ENCODE measurements around the gene MPLKIP.

Gene MPLKIP

DNA sequence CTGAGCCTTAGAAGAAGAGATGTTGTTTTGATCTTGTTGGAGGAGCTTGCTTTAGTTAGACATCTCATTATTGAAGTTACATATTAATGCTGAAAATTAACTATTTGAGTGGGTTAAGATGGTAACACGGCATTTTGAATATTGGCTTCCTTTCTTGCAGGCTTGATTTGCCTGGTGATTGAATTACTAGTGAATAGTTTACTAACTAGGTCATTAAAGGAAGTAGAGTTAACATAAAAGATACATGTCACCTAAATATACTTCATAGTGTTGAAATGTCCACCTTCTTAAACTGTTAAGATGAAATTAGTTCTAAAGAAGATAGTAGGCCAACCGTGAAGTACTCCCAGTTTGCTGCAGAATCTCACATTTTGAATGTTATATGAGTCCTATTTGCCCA, 18.5 kb downstream of the MPLKIP start:
- DNase-seq (ENCODE audit: extremely low read depth, low read depth) = no peak
- TF ChIP-seq, protein P1, sequence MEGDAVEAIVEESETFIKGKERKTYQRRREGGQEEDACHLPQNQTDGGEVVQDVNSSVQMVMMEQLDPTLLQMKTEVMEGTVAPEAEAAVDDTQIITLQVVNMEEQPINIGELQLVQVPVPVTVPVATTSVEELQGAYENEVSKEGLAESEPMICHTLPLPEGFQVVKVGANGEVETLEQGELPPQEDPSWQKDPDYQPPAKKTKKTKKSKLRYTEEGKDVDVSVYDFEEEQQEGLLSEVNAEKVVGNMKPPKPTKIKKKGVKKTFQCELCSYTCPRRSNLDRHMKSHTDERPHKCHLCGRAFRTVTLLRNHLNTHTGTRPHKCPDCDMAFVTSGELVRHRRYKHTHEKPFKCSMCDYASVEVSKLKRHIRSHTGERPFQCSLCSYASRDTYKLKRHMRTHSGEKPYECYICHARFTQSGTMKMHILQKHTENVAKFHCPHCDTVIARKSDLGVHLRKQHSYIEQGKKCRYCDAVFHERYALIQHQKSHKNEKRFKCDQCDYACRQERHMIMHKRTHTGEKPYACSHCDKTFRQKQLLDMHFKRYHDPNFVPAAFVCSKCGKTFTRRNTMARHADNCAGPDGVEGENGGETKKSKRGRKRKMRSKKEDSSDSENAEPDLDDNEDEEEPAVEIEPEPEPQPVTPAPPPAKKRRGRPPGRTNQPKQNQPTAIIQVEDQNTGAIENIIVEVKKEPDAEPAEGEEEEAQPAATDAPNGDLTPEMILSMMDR (IDR thresholded peaks at IDR 0.05; ENCODE audit: low read depth, low read length) = no peak

GRCh38 chr7:40105879-40106473, 28.4 kb downstream of the MPLKIP start:
- DNase-seq (ENCODE audit: extremely low read depth, low read depth) = no peak
- TF ChIP-seq, protein P1 (IDR thresholded peaks at IDR 0.05; ENCODE audit: low read depth, low read length) = no peak

GRCh38 chr7:40102897-40103296, 31.5 kb downstream of the MPLKIP start:
- TF ChIP-seq, protein P1 (IDR thresholded peaks at IDR 0.05; ENCODE audit: low read depth, low read length) = no peak

GRCh38 chr7:40101201-40101600, 33.2 kb downstream of the MPLKIP start:
- no peak for DNase-seq (ENCODE audit: extremely low read depth, low read depth)
- TF ChIP-seq, protein P1 (IDR thresholded peaks at IDR 0.05; ENCODE audit: low read depth, low read length) = no peak

More at GRCh38 chr7:40102897-40103296, 31.5 kb downstream of the MPLKIP start:
- DNase-seq (ENCODE audit: extremely low read depth, low read depth) = no peak

GRCh38 chr7:40099837-40100236, 34.6 kb downstream of the MPLKIP start:
- DNase-seq (ENCODE audit: extremely low read depth, low read depth) = no peak
- TF ChIP-seq, protein P1 (IDR thresholded peaks at IDR 0.05; ENCODE audit: low read depth, low read length) = no peak

DNA sequence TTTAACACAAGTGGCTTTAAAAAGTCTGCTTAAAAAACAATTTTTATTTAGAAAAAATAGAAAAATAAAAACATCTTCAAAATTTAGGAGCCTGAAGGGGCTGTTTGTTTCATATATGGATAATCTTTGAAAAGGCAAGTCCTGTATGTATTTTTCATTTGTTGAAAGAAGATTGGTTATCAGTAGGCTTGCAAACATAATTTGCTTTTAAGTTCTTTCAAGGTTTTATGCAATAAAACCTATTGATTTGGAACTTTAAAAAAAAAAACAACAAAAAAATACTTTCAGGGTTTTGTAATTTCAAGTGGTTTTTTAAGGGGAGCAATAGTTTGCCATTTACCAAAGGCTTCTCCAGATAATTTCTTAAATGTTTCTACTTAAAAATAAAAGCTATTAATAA, 35.6 kb downstream of the MPLKIP start:
- DNase-seq (ENCODE audit: extremely low read depth, low read depth) = no peak
- TF ChIP-seq, protein P1 (IDR thresholded peaks at IDR 0.05; ENCODE audit: low read depth, low read length) = no peak

DNA sequence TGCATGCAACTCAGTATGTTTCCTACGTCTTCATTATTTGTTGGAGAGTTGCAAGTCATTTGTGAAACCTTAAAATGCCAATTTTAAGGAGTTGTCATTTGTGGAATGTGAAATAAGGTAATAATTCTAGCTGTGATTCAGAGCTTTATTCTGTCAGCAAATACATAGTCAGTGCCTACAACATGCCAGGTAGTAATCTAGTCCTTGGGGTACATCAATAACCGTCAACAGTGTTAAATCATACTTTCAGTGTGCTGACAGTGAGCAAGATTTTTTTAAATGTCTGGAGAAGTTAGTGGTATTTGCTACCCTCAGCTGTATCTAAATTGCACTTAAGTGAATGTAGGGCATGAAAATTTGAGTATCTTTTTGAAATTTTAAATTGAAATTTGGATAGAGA, 36.7 kb downstream of the MPLKIP start:
- no peak for DNase-seq (ENCODE audit: extremely low read depth, low read depth)
- TF ChIP-seq, protein P1 (IDR thresholded peaks at IDR 0.05; ENCODE audit: low read depth, low read length) = no peak

Measured in AG09319 (cell line).